HG03469 (cell line): ENCODE results near the gene DISC1.
"Not testable (repeated sequence)": the region's sequence is repeated elsewhere in the genome, so short reads cannot be mapped to it uniquely, and the experiment has no call there.

Experiments used
- ATAC-seq: cut with Tn5 transposase; IDR thresholded peaks from one replicate; pipeline ENCODE4 v1.9.1; 2021; ENCODE audit warnings: mild to moderate bottlenecking, moderate library complexity, moderate number of reproducible peaks; ENCODE audit not compliant: unreplicated experiment

Gene DISC1

GRCh38 chr1:231666937-231667608 is 40.5 kb downstream of the DISC1 start:
- no peak for ATAC-seq

GRCh38 chr1:231667896-231668506 is 41.4 kb downstream of the DISC1 start:
- no peak for ATAC-seq

GRCh38 chr1:231668826-231669225 is 42.2 kb downstream of the DISC1 start:
- ATAC-seq: no peak

DNA sequence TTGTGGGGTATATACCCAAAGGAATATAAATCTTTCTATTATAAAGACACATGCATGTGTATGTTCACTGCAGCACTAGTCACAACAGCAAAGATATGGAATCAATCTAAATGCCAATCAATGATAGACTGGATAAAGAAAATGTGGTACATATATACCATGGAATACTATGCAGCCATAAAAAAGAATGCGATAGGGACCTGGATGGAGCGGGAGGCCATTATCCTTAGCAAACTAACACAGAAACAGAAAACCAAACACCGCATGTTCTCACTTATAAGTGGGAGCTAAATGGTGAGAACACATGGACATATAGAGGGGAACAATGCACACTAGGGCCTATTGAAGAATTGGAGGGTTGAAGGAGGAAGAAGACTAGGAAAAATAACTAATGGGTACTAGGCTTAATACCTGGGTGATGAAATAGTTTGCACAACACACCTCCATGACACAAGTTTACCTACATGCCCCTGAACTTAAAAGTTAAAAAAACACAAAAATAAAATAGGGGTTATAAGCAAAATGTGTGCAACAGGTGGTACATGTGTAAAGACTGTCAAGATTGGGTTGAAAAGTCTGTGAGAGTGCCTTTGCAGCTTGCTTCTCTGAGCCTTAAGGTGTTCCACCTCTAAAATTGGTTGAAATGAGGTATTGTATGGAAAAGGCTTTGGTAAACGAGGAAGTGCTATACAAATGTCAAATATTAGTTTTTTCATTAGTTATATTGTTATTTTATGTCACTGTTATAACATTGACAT is 43.5 kb downstream of the DISC1 start:
- ATAC-seq: not testable (repeated sequence)

DNA sequence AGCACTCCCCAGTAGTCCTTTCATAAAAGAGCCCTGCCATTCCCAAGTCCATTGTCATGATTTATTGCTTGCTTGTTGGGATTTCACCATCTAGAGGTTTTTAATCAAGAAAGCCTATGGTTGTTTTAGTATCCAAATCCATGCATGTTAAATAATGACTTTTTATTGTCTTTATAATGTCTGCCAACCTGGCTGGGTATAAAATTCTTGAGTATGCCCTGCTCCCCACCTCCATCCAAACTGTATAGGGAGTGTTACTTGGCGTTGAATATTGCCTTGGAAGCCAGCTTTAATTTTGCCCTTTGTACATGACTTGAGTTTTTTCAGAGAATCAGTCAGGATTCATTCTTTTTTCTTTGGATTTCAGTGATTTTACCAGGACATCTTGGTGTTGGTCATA is 44.2 kb downstream of the DISC1 start:
- ATAC-seq: no peak

GRCh38 chr1:231674575-231674974 is 48.0 kb downstream of the DISC1 start:
- no peak for ATAC-seq

- no peak for ATAC-seq
Observed at GRCh38 chr1:231676487-231676886, 49.9 kb downstream of the DISC1 start.

DNA sequence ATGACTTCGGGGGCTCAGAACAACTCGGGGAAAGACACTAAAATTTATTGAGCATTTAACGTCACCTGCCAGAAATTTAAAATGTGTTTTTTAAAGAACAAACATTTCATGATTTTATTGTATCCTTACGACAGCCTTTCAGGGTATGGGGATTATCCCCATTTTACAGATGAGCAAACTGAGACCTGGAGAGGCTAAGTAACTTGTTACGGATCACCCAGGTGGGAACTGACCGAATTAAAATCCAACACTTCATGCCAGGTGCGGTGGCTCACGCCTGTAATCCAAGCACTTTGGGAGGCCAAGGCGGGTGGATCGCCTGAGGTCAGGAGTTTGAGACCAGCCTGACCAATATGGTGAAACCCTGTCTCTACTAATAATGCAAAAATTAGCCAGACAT is 50.9 kb downstream of the DISC1 start:
- ATAC-seq: no peak

GRCh38 chr1:231678011-231678432 is 51.4 kb downstream of the DISC1 start:
- no peak for ATAC-seq

GRCh38 chr1:231679109-231679508 is 52.5 kb downstream of the DISC1 start:
- no peak for ATAC-seq

- no peak for ATAC-seq
Observed at GRCh38 chr1:231681006-231681405, 54.4 kb downstream of the DISC1 start.

- ATAC-seq: no peak
Observed at GRCh38 chr1:231682779-231683178, 56.2 kb downstream of the DISC1 start.

GRCh38 chr1:231683439-231684165 is 57.0 kb downstream of the DISC1 start:
- ATAC-seq: no peak

DNA sequence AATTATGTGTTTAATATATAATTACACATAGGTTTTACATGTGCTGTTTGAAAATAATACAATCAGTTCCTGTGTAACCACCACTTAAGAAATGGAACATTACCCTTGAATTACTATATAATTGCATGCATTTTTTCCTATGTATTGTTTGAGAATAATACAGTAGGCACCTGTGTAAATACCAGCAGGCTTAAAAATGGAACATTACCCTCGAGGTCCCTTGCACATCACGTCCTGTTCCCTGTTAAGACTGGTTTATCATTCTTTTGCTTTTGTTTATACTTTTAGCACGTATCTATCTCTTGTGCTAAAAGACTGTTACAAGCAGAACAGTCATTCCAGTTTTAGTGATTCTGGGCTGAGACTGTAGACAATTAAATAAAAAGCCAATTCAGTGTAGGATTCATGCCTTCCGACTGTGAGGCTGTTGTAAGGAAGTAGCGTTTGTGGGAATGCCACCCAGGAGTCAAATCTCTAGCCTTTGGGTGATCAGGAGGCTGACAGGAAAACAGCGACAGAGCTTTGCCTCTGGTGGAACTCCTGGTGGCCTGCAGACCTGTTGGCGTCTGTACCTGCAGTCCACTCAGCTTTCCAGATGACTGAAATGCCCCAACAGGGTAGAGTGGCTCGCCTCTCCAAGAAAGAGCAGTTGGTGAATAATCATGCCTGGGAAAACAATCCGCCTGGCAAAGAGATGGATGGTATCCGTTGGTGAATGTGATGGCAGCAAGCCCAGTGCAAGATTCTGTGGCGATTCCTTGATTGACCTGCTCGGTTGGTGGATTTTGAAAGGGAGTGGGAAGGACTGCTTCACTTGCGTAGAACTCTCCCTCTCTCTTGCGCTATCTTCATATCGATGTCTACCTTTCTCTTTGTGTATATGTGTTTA is 58.0 kb downstream of the DISC1 start:
- no peak for ATAC-seq

- no peak for ATAC-seq
Observed at GRCh38 chr1:231686384-231686783, 59.8 kb downstream of the DISC1 start.

- no peak for ATAC-seq
Observed at GRCh38 chr1:231688989-231689388, 62.4 kb downstream of the DISC1 start.

DNA sequence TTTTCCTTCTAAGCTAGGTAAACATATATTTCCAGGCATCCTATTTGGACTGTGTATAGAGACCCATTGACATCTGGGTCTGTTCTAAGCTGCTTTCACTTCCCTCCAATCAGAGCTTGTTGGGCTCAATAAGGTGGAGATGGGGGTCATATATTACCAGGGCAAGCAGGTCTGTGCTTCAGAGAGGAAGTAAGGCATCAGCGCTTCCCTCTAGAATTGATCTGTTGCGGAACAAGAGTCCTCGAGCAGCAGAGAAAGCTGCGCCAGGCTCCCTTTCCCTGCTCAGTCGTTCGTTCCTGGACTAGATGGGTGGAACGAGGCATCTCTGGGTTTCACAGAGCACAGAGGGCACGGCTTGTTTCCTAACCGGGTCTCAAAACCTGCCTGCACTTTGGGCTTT is 63.5 kb downstream of the DISC1 start:
- ATAC-seq: no peak

- no peak for ATAC-seq
Observed at GRCh38 chr1:231691618-231692259, 65.1 kb downstream of the DISC1 start.

- ATAC-seq: no peak
Observed at GRCh38 chr1:231693361-231694074, 66.9 kb downstream of the DISC1 start.
